Nephron (organoid): ENCODE measurements around the gene FTSJ3.

ENCODE experiments used
- H3K27ac Mint-ChIP-seq, 3 experiments: 2 replicates each; pipeline ENCODE4 v1.8.0; 2020; ENCODE audit warnings: mixed read lengths in 3 of 3, mild to moderate bottlenecking in 2 of 3, moderate library complexity in 1 of 3
- H3K27me3 Mint-ChIP-seq: 2 replicates; pipeline ENCODE4 v1.8.0; 2021; ENCODE audit warnings: low read depth, mild to moderate bottlenecking, moderate library complexity, mixed read lengths
- H3K36me3 Mint-ChIP-seq: 2 replicates; pipeline ENCODE4 v1.8.0; 2020; ENCODE audit warnings: low read depth, mixed read lengths
- H3K4me1 Mint-ChIP-seq: 2 replicates; pipeline ENCODE4 v1.8.0; 2020; ENCODE audit warnings: mixed read lengths
- H3K4me3 Mint-ChIP-seq, 3 experiments: 2 replicates each; pipeline ENCODE4 v1.8.0; 2020; ENCODE audit warnings: mild to moderate bottlenecking in 3 of 3, mixed read lengths in 3 of 3, moderate library complexity in 2 of 3
- H3K9me3 Mint-ChIP-seq: 2 replicates; pipeline ENCODE4 v1.8.0; 2020; ENCODE audit warnings: mixed read lengths
- TF ChIP-seq, protein P1 (sequence below), 3 experiments: fragments of 200-600 bp; sonication (generic); IDR thresholded peaks; one replicate each; pipeline ENCODE4 v1.5.0; 2021; ENCODE audit warnings: antibody characterized with exemption in 3 of 3; ENCODE audit not compliant: unreplicated experiment in 3 of 3

Gene FTSJ3

DNA sequence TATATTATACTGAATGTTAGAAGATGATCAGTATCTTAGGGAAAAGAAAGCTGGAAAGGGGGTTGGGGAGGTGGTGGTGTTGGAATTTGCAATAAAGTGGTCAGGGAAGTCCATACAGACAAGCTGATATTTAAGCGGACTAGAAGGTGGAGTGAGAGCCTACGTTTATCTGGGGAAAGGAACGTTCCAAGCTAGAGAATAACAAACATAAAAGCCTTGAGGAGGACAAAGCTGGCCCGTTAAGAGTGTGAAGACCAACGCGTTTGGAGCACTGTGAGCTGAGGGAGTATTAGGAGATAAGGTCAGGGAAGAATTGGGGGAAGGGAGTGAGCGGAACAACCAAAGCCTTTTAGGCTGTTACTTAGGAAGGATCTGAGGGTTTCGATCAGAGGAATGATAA is 52.0 kb downstream of the FTSJ3 start:
- Mint-ChIP-seq H3K27ac (peak overlapping the region; percentile 99 to 100 (median 100)), H3K4me1 (peaks cover 40% of the 10 kb centered on the region), H3K9me3 (no peaks in the 10 kb centered on the region), H3K4me3 (peak overlapping the region; percentile 98 to 100 (median 98)), H3K36me3 (peaks cover 32% of the 10 kb centered on the region), H3K27me3 (no peaks in the 10 kb centered on the region)
- TF ChIP-seq, protein P1, sequence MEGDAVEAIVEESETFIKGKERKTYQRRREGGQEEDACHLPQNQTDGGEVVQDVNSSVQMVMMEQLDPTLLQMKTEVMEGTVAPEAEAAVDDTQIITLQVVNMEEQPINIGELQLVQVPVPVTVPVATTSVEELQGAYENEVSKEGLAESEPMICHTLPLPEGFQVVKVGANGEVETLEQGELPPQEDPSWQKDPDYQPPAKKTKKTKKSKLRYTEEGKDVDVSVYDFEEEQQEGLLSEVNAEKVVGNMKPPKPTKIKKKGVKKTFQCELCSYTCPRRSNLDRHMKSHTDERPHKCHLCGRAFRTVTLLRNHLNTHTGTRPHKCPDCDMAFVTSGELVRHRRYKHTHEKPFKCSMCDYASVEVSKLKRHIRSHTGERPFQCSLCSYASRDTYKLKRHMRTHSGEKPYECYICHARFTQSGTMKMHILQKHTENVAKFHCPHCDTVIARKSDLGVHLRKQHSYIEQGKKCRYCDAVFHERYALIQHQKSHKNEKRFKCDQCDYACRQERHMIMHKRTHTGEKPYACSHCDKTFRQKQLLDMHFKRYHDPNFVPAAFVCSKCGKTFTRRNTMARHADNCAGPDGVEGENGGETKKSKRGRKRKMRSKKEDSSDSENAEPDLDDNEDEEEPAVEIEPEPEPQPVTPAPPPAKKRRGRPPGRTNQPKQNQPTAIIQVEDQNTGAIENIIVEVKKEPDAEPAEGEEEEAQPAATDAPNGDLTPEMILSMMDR (IDR thresholded peaks at IDR 0.05; ENCODE audit: unreplicated experiment in 3 of 3) = no peak

DNA sequence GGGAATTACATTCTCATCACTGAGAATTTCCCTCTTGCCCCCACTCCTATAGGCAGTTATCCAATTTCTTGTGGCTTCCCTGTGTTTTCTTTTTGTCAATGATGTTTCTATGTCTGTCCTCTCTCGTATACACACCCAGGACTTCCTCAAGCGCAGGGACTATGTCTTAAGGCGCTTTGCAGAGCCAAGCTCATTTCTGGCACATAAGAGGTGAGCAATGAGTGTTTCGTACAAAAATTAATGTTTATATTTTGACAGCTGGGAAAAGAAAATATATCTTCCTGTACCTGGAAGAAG is 52.5 kb downstream of the FTSJ3 start:
- H3K9me3 Mint-ChIP-seq = no peaks in the 10 kb centered on the region
- TF ChIP-seq, protein P1 (IDR thresholded peaks at IDR 0.05; ENCODE audit: unreplicated experiment in 3 of 3) = no peak
- H3K4me3 Mint-ChIP-seq = peak overlapping the region; percentile 98 to 100 (median 98)
- no peaks in the 10 kb centered on the region for H3K27me3 Mint-ChIP-seq
- H3K4me1 Mint-ChIP-seq = peaks cover 40% of the 10 kb centered on the region
- peaks cover 28% of the 10 kb centered on the region for H3K36me3 Mint-ChIP-seq
- H3K27ac Mint-ChIP-seq = peak overlapping the region; percentile 99 to 100 (median 100)

DNA sequence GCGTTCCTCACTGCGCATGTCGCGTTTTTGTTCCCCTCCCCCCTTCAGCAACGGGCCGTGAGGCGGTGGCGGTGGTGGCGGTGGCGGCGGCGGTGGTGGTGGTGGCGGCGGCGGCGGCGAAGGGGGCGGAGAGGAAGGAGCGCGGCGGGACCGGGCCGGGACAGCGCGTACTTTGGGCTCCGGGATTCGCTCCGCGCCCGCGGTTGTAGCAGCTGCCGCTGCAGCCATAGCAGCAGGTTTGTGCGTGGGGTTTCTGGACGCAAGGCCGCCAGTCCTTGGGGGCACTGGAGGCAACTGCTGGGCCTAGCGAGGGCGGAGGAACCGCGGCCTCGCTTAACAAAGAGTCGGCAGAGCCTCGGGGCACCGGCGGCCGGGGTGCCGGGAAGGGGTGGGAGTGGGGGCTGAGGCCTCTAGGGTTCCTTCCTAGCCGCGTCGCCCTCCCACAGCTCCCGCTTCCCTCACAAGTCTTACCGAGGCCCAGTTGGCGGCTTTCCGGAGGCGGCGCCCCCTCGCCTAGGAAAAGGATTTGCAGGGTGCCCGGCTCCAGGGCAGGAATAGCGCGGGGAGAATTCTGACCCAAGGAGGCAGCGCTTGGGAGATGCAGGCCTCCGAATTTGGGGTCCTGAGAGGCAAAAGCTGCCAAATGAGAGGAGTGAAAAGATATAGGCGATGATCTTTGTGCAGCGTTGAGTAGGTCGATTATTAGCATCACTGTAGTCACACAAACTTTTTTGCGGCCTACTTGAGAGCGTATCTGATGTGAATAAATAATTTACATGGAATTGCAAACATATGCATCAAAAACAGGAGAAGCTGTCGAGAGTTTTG is 53.1 kb downstream of the FTSJ3 start, which contains the start of gene DDX42:
Gene DDX42 (plus strand): TSS at position 30 of the 828 bp plus-strand sequence. CDS start 12,880 bp downstream, outside the sequence.
- Mint-ChIP-seq H3K4me1 (peaks cover 40% of the 10 kb centered on the region), H3K27me3 (no peaks in the 10 kb centered on the region), H3K36me3 (peaks cover 24% of the 10 kb centered on the region), H3K27ac (peak within 1 kb of the TSS; percentile 99 to 100 (median 100)), H3K9me3 (no peaks in the 10 kb centered on the region), H3K4me3 (peak within 1 kb of the TSS; percentile 98 to 100 (median 98))
- TF ChIP-seq, protein P1 (IDR thresholded peaks at IDR 0.05; ENCODE audit: unreplicated experiment in 3 of 3) = peak in 1 of 3 experiments; percentile 24

DNA sequence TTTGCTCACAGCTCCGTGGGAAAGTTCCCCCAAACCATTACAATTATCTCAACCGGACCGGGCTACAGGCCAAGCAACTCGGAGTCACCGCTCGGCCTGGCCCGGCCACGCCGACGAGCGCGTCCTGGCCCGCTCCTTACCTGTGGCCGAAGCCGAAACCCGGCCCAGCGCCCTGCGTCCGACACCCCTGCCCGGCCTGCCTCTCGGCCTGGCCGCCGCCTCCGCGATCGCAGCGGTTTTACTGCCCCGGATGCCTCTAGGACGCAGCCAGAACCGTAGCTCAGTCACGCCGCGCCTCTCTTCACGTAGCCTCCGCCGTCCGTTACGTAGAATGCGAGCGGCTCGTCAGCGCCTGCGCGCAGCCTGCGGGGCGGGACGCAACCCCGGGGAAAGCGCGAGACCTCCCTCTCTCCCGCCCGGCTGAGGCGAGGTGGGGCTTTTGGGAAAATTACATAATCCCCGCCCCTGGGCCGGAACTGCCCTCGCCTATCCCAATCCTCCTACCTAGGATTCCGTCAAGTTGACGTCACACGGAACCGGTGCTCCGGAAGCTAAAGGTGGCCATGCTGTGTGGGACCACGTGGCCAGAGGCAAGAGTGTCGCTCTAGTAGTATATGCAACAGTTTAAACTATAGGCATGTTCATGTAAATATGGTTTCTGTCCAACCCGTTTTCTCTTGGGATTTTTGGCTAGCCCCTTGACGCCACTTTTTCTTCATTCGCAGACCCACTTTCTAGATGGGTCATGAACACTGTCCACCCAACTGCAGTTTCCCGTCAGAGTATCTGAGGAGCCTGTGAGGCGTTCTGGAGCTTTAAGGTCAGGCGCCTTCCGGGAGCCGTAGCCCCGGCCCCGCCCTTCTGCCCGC is 54.0 kb downstream of the FTSJ3 start, which contains the start of gene CCDC47:
Gene CCDC47 (minus strand): TSS at position 326 of the 869 bp plus-strand sequence. CDS start 7,422 bp downstream, outside the sequence.
- H3K4me3 Mint-ChIP-seq = peak within 1 kb of the TSS; percentile 98 to 100 (median 98)
- TF ChIP-seq, protein P1 (IDR thresholded peaks at IDR 0.05; ENCODE audit: unreplicated experiment in 3 of 3) = no peak
- no peaks in the 10 kb centered on the region for H3K27me3 Mint-ChIP-seq
- H3K9me3 Mint-ChIP-seq = no peaks in the 10 kb centered on the region
- H3K4me1 Mint-ChIP-seq = peaks cover 40% of the 10 kb centered on the region
- H3K27ac Mint-ChIP-seq = peak within 1 kb of the TSS; percentile 99 to 100 (median 100)
- H3K36me3 Mint-ChIP-seq = peaks cover 22% of the 10 kb centered on the region

DNA sequence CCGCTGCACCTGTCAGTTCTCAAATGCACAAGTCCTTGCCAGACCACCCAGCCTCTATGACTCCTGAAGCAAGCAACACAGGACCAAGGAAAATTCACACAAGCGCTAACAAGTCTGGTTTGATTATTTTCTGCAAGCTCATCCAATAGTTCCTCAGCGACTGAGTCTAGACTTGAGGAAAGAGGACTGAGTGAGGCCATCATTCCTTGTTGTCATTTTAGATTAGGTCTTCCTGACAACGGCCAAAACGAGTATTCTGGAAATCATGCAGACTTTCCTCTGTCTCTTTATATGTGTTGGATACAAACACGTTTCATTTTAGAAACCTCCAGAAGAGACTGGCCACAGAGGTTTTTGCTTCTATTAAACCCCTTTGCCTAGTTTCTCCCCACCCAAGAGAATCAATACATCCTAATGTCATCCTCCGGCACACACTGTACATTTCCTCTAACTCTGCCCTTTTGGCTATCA is 54.6 kb downstream of the FTSJ3 start:
- Mint-ChIP-seq H3K27ac (peak overlapping the region; percentile 99 to 100 (median 100)), H3K4me1 (peaks cover 35% of the 10 kb centered on the region), H3K9me3 (no peaks in the 10 kb centered on the region), H3K27me3 (no peaks in the 10 kb centered on the region), H3K4me3 (peak overlapping the region; percentile 98 to 100 (median 98)), H3K36me3 (peaks cover 17% of the 10 kb centered on the region)
- TF ChIP-seq, protein P1 (IDR thresholded peaks at IDR 0.05; ENCODE audit: unreplicated experiment in 3 of 3) = no peak
